Measurements from ENCODE around the gene PIK3C2G. TPM values are rescaled to one million over a fixed set of nuclear protein-coding genes. Genes with fewer than 3 reads are reported as not detected.
"Not testable (repeated sequence)": the region's sequence is repeated elsewhere in the genome, so short reads cannot be mapped to it uniquely, and the experiment has no call there.

PIK3C2G gene
- polyA plus RNA-seq, 1 of the 3 experiments (the other 2 are of a cell fraction) = 0.02 TPM

DNA sequence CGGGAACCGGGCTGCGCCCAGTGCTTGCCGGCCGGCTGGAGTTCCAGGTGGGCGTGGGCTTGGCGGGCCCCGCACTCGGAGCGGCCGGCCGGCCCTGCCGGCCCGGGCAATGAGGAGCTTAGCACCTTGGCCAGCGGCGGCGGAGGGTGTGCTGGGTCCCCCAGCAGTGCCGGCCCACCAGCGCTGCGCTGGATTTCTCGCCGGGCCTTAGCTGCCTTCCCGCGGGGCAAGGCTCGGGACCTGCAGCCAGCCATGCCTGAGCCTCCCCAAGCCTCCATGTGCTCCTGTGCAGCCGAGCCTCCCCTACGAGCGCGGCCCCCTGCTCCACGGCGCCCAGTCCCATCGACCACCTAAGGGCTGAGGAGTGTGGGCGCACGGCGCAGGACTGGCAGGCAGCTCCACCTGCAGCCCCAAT is 238.8 kb downstream of the PIK3C2G start:
- H3K4me1 ChIP-seq (ENCODE audit: control insufficient read depth in 1 of 2, insufficient read depth in 2 of 2, low read depth in 1 of 2, low read length in 1 of 2); H3K36me3 ChIP-seq (replicated peaks in 1 of 2; ENCODE audit: control insufficient read depth in 1 of 2, insufficient read depth in 2 of 2, low read length in 1 of 2); H3K79me2 ChIP-seq (ENCODE audit: insufficient read depth); DNase-seq; H2AFZ ChIP-seq (ENCODE audit: low read depth); H3K9me3 ChIP-seq; H3K27ac ChIP-seq (ENCODE audit: low read depth in 2 of 2, low read length in 1 of 2); H4K20me1 ChIP-seq (ENCODE audit: insufficient read depth); H3K4me2 ChIP-seq; H3K4me3 ChIP-seq (ENCODE audit: low read depth in 2 of 2, low read length in 1 of 2); H3K9me2 ChIP-seq; H3K27me3 ChIP-seq (ENCODE audit: insufficient read depth); H3K9ac ChIP-seq; CTCF ChIA-PET; H3F3A ChIP-seq (replicated peaks; ENCODE audit: insufficient read depth); POLR2A ChIA-PET: not testable (repeated sequence)
- 59% methylated on average over 9 of the region's 35 CpGs for WGBS (ENCODE audit: low lambda C conversion rate)

GRCh38 chr12:18500736-18501135 is 239.4 kb downstream of the PIK3C2G start:
- H3K4me2 ChIP-seq; H2AFZ ChIP-seq (ENCODE audit: low read depth); H3K36me3 ChIP-seq (replicated peaks in 1 of 2; ENCODE audit: control insufficient read depth in 1 of 2, insufficient read depth in 2 of 2, low read length in 1 of 2); H3K27me3 ChIP-seq (ENCODE audit: insufficient read depth); H3K79me2 ChIP-seq (ENCODE audit: insufficient read depth); H3K9me2 ChIP-seq; H4K20me1 ChIP-seq (ENCODE audit: insufficient read depth); DNase-seq; H3K27ac ChIP-seq (ENCODE audit: low read depth in 2 of 2, low read length in 1 of 2); H3K4me1 ChIP-seq (ENCODE audit: control insufficient read depth in 1 of 2, insufficient read depth in 2 of 2, low read depth in 1 of 2, low read length in 1 of 2); H3K9ac ChIP-seq; H3F3A ChIP-seq (replicated peaks; ENCODE audit: insufficient read depth); H3K9me3 ChIP-seq; CTCF ChIA-PET; H3K4me3 ChIP-seq (ENCODE audit: low read depth in 2 of 2, low read length in 1 of 2); POLR2A ChIA-PET: not testable (repeated sequence)
- 88% methylated on average over 21 of the region's 21 CpGs for WGBS (ENCODE audit: low lambda C conversion rate)

GRCh38 chr12:18502422-18502968 is 241.2 kb downstream of the PIK3C2G start:
- Histone ChIP-seq H2AFZ (ENCODE audit: low read depth) (no peak overlapping the region), H3K27ac (ENCODE audit: low read depth in 2 of 2, low read length in 1 of 2) (no peak overlapping the region), H3K4me3 (ENCODE audit: low read depth in 2 of 2, low read length in 1 of 2) (no peak overlapping the region), H3K27me3 (ENCODE audit: insufficient read depth) (no peaks in the 10 kb centered on the region), H3F3A (replicated peaks; ENCODE audit: insufficient read depth) (no peaks in the 10 kb centered on the region), H3K79me2 (ENCODE audit: insufficient read depth) (no peaks in the 10 kb centered on the region), H3K9me2 (no peaks in the 10 kb centered on the region), H3K9ac (no peak overlapping the region), H3K4me1 (ENCODE audit: control insufficient read depth in 1 of 2, insufficient read depth in 2 of 2, low read depth in 1 of 2, low read length in 1 of 2) (no peaks in the 10 kb centered on the region), H3K36me3 (replicated peaks in 1 of 2; ENCODE audit: control insufficient read depth in 1 of 2, insufficient read depth in 2 of 2, low read length in 1 of 2) (no peaks in the 10 kb centered on the region), H3K4me2 (no peak overlapping the region), H3K9me3 (no peaks in the 10 kb centered on the region), H4K20me1 (ENCODE audit: insufficient read depth) (no peaks in the 10 kb centered on the region)
- POLR2A ChIA-PET = no interaction called here
- no peak for DNase-seq
- 67% methylated on average over 7 of the region's 7 CpGs for WGBS (ENCODE audit: low lambda C conversion rate)
- no peak for TF ChIP-seq NRF1 (IDR thresholded peaks at IDR 0.05; ENCODE audit: low read depth, low read length)
- no peak for TF ChIP-seq RFX5 (IDR thresholded peaks at IDR 0.05; ENCODE audit: low read length)
- TF ChIP-seq, protein P1, sequence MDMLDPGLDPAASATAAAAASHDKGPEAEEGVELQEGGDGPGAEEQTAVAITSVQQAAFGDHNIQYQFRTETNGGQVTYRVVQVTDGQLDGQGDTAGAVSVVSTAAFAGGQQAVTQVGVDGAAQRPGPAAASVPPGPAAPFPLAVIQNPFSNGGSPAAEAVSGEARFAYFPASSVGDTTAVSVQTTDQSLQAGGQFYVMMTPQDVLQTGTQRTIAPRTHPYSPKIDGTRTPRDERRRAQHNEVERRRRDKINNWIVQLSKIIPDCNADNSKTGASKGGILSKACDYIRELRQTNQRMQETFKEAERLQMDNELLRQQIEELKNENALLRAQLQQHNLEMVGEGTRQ (IDR thresholded peaks at IDR 0.05; ENCODE audit: borderline replicate concordance, low read depth, low read length) = no peak
- no peak for TF ChIP-seq FOXM1 (IDR thresholded peaks at IDR 0.05; ENCODE audit: low read depth)
- TF ChIP-seq NFIC (IDR thresholded peaks at IDR 0.05; ENCODE audit: borderline replicate concordance) = no peak
- TF ChIP-seq IRF3 (IDR thresholded peaks at IDR 0.05; ENCODE audit: low read depth, low read length) = no peak
- no peak for TF ChIP-seq YY1 (IDR thresholded peaks at IDR 0.05; ENCODE audit: low read depth)
- TF ChIP-seq SIN3A (IDR thresholded peaks at IDR 0.05; ENCODE audit: borderline replicate concordance, low read depth, low read length) = no peak
- no peak for TF ChIP-seq TAF1 (IDR thresholded peaks at IDR 0.05; ENCODE audit: borderline replicate concordance, low read depth, low read length)
- TF ChIP-seq TEAD4 (IDR thresholded peaks at IDR 0.05; ENCODE audit: borderline replicate concordance, insufficient read depth) = no peak
- TF ChIP-seq GATA2 (CRISPR knock-in tag; IDR thresholded peaks at IDR 0.05) = no peak
- no peak for TF ChIP-seq MXI1 (IDR thresholded peaks at IDR 0.05; ENCODE audit: low read depth, low read length)
- TF ChIP-seq, protein P2, sequence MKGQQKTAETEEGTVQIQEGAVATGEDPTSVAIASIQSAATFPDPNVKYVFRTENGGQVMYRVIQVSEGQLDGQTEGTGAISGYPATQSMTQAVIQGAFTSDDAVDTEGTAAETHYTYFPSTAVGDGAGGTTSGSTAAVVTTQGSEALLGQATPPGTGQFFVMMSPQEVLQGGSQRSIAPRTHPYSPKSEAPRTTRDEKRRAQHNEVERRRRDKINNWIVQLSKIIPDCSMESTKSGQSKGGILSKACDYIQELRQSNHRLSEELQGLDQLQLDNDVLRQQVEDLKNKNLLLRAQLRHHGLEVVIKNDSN (IDR thresholded peaks at IDR 0.05; ENCODE audit: borderline replicate concordance, low read depth) = no peak
- CTCF ChIA-PET = no interaction called here

All from SK-N-SH (cell line).